ENCODE results near the gene DUSP8.

DNA sequence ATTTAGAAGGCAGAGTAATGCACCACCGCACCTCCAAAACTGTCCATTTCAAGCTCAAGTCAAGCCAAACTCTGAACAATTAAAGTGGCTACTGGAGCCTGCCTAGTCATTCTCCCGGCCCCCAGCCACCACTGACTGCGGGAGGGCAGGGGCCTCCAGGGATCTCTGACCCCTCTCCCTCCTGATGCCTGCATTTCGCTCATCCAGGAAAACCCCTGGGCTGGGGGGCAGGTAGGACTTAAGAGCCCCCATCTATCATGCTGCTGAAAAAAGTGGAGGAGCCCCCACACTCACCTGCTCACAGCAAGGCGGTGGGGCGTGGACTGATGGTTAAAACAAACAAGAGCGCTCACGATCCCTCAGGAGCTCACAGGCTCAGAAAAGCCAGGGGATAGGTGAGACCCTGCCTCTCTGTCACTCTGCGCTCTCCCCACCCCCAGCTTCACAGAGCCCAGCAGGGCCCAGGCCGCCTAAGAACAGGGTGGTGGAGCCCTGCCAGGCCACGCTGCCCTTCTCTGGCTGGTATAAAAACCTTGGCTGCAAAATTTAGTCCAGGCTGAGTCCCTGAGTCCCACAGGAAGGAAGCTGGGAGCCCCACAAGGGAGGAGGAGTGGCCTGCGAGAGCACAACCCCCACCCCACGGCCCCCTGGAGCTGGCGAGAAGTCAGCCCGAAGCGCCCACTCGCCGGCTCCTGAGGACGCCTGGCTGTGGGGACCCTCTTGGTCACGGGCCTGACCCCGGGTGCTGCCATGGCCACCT lies 64.5 kb downstream of the DUSP8 start:
- TF ChIP-seq, protein P1, sequence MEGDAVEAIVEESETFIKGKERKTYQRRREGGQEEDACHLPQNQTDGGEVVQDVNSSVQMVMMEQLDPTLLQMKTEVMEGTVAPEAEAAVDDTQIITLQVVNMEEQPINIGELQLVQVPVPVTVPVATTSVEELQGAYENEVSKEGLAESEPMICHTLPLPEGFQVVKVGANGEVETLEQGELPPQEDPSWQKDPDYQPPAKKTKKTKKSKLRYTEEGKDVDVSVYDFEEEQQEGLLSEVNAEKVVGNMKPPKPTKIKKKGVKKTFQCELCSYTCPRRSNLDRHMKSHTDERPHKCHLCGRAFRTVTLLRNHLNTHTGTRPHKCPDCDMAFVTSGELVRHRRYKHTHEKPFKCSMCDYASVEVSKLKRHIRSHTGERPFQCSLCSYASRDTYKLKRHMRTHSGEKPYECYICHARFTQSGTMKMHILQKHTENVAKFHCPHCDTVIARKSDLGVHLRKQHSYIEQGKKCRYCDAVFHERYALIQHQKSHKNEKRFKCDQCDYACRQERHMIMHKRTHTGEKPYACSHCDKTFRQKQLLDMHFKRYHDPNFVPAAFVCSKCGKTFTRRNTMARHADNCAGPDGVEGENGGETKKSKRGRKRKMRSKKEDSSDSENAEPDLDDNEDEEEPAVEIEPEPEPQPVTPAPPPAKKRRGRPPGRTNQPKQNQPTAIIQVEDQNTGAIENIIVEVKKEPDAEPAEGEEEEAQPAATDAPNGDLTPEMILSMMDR (conservative IDR thresholded peaks at IDR 0.05; ENCODE audit: low read length) = no peak
- no peak for TF ChIP-seq EZH2phosphoT487 (IDR thresholded peaks at IDR 0.05; ENCODE audit: borderline replicate concordance, low read depth, low read length)
